H1 (cell line): Measurements from ENCODE around the gene IQCN. TPM values are rescaled to one million over a fixed set of nuclear protein-coding genes. Genes with fewer than 3 reads are reported as not detected.

Source experiments
- CTCF ChIA-PET: fragments of 300-600 bp; sonication (Branson Sonifier 250); formaldehyde crosslinking; loops from one replicate; lab custom pipeline; 2021; ENCODE audit not compliant: partially characterized antibody; lab: Charles Lee
- POLR2A ChIA-PET: fragments of 300-600 bp; sonication (Branson Sonifier 250); formaldehyde crosslinking; loops from one replicate; lab custom pipeline; 2021; ENCODE audit warnings: inconsistent platforms; ENCODE audit not compliant: partially characterized antibody; lab: Charles Lee
- DNase-seq, 2 experiments: peaks; one replicate each; pipeline versions ENCODE4 v3.0.0 to v3.0.0-alpha.2; 2010 to 2022; ENCODE audit warnings: low spot score in 2 of 2, low read depth in 1 of 2, mixed read lengths in 1 of 2
- FAIRE-seq: peaks from 2 replicates; lab custom pipeline; 2011; peaks lifted over from hg19 to GRCh38; lab: Jason Lieb, UNC
- H2AFZ ChIP-seq: 2 replicates; pipeline ENCODE4 v1.8.1; 2012; ENCODE audit warnings: low read length, inconsistent platforms
- H2AK5ac ChIP-seq: 2 replicates; pipeline ENCODE4 v1.6.1; 2013; ENCODE audit warnings: low read depth, low read length
- H2BK120ac ChIP-seq: replicated peaks from 2 replicates; pipeline ENCODE3; 2013; ENCODE audit warnings: low read depth, low read length, inconsistent platforms
- H2BK12ac ChIP-seq: 2 replicates; pipeline ENCODE4 v1.6.1; 2013; ENCODE audit warnings: low read depth, low read length
- H2BK15ac ChIP-seq: 2 replicates; pipeline ENCODE4 v1.6.1; 2013; ENCODE audit warnings: low read length
- H2BK20ac ChIP-seq: 2 replicates; pipeline ENCODE4 v1.6.1; 2013; ENCODE audit warnings: low read length
- H2BK5ac ChIP-seq: 2 replicates; pipeline ENCODE4 v1.6.1; 2013; ENCODE audit warnings: low read depth, low read length
- H3K14ac ChIP-seq: 2 replicates; pipeline ENCODE4 v1.6.1; 2013; ENCODE audit warnings: inconsistent platforms; ENCODE audit not compliant: insufficient read length
- H3K18ac ChIP-seq: 2 replicates; pipeline ENCODE4 v1.6.1; 2013; ENCODE audit warnings: low read length; ENCODE audit errors: extremely low read depth
- H3K23ac ChIP-seq: 2 replicates; pipeline ENCODE4 v1.6.1; 2013; ENCODE audit warnings: inconsistent platforms; ENCODE audit not compliant: insufficient read length
- H3K23me2 ChIP-seq: 2 replicates; pipeline ENCODE4 v1.6.1; 2013; ENCODE audit warnings: low read depth, low read length
- H3K27ac ChIP-seq: 2 replicates; pipeline ENCODE4 v1.6.1; 2011; ENCODE audit warnings: low read depth, low read length, inconsistent platforms
- H3K27me3 ChIP-seq, 4 experiments: replicated peaks in 1 of 4; 1 replicate in 1 of 4; 2 replicates in 3 of 4; pipeline versions ENCODE4 v1.6.1 to v1.8.1; 2011 to 2013; ENCODE audit warnings: low read length in 3 of 4, mild to moderate bottlenecking in 3 of 4, inconsistent platforms in 2 of 4, mixed read lengths in 2 of 4, moderate library complexity in 1 of 4; ENCODE audit not compliant: control insufficient read depth in 3 of 4, insufficient read depth in 3 of 4; ENCODE audit errors: extremely low read depth in 1 of 4
- H3K36me3 ChIP-seq, 4 experiments: 2 replicates each; pipeline versions ENCODE4 v1.6.1 to v1.8.1; 2011 to 2013; ENCODE audit warnings: mild to moderate bottlenecking in 4 of 4, low read length in 3 of 4, moderate library complexity in 2 of 4, control low read depth in 1 of 4, inconsistent platforms in 1 of 4; ENCODE audit not compliant: insufficient read depth in 4 of 4, control insufficient read depth in 2 of 4
- H3K4ac ChIP-seq: replicated peaks from 2 replicates; pipeline ENCODE3; 2013; ENCODE audit warnings: low read length, low read depth, mixed read lengths, inconsistent platforms; ENCODE audit not compliant: insufficient read length
- H3K4me1 ChIP-seq, 4 experiments: replicated peaks in 1 of 4; 1 replicate in 1 of 4; 2 replicates in 3 of 4; pipeline versions ENCODE4 v1.6.1 to v1.8.1; 2011 to 2013; ENCODE audit warnings: low read length in 3 of 4, inconsistent platforms in 2 of 4, mixed read lengths in 1 of 4; ENCODE audit not compliant: insufficient read depth in 4 of 4, control insufficient read depth in 3 of 4
- H3K4me2 ChIP-seq, 2 experiments: 2 replicates each; pipeline versions ENCODE4 v1.6.1 to v1.8.1; 2011 to 2013; ENCODE audit warnings: low read depth in 2 of 2, low read length in 2 of 2, control low read depth in 1 of 2, inconsistent platforms in 1 of 2, mild to moderate bottlenecking in 1 of 2; ENCODE audit not compliant: insufficient read depth in 1 of 2
- H3K4me3 ChIP-seq, 4 experiments: fragments of 200-600, 300-600 bp in 1 of 4; sonication (generic), shearing (Covaris generic), sonication (Bioruptor Twin) in 1 of 4; 2 replicates each; pipeline versions ENCODE4 v1.5.1 to v1.8.1; 2011 to 2016; ENCODE audit warnings: low read length in 4 of 4, low read depth in 3 of 4, control low read depth in 2 of 4, inconsistent platforms in 2 of 4, mild to moderate bottlenecking in 2 of 4, mixed read lengths in 1 of 4, moderate library complexity in 1 of 4; ENCODE audit not compliant: insufficient read depth in 2 of 4; ENCODE audit errors: extremely low read depth in 1 of 4
- H3K56ac ChIP-seq: replicated peaks from 2 replicates; pipeline ENCODE3; 2013; ENCODE audit warnings: low read depth, mild to moderate bottlenecking, mixed read lengths, low read length, inconsistent platforms; ENCODE audit not compliant: insufficient read length
- H3K79me1 ChIP-seq: 2 replicates; pipeline ENCODE4 v1.6.1; 2013; ENCODE audit warnings: low read depth, low read length, control low read depth
- H3K79me2 ChIP-seq, 2 experiments: 2 replicates each; pipeline versions ENCODE4 v1.6.1 to v1.8.1; 2012 to 2013; ENCODE audit warnings: low read length in 2 of 2, mild to moderate bottlenecking in 2 of 2, inconsistent platforms in 1 of 2; ENCODE audit not compliant: insufficient read depth in 2 of 2, control insufficient read depth in 1 of 2
- H3K9ac ChIP-seq, 4 experiments: replicated peaks in 1 of 4; 1 replicate in 1 of 4; 2 replicates in 3 of 4; pipeline versions ENCODE4 v1.6.1 to v1.8.1; 2011 to 2013; ENCODE audit warnings: low read depth in 3 of 4, low read length in 3 of 4, control low read depth in 2 of 4, mild to moderate bottlenecking in 2 of 4, moderate library complexity in 2 of 4, inconsistent platforms in 1 of 4; ENCODE audit errors: extremely low read depth in 1 of 4
- H3K9me3 ChIP-seq, 2 experiments: 2 replicates each; pipeline versions ENCODE4 v1.6.1 to v1.8.1; 2012 to 2013; ENCODE audit warnings: mild to moderate bottlenecking in 2 of 2, moderate library complexity in 2 of 2, control low read depth in 1 of 2, inconsistent platforms in 1 of 2, low read depth in 1 of 2, low read length in 1 of 2, mixed read lengths in 1 of 2; ENCODE audit not compliant: insufficient read depth in 2 of 2
- H4K20me1 ChIP-seq, 2 experiments: replicated peaks in 1 of 2; 2 replicates each; pipeline versions ENCODE3 to v1.8.1; 2011 to 2013; ENCODE audit warnings: inconsistent platforms in 2 of 2, low read length in 2 of 2, mild to moderate bottlenecking in 1 of 2; ENCODE audit not compliant: insufficient read depth in 2 of 2, control insufficient read depth in 1 of 2
- H4K5ac ChIP-seq: 2 replicates; pipeline ENCODE4 v1.6.1; 2013; ENCODE audit warnings: low read length, low read depth, mixed read lengths, inconsistent platforms; ENCODE audit not compliant: insufficient read length
- H4K8ac ChIP-seq: 2 replicates; pipeline ENCODE4 v1.8.0; 2013; ENCODE audit warnings: mild to moderate bottlenecking, moderate library complexity, low read length, inconsistent platforms; ENCODE audit not compliant: insufficient read depth; ENCODE audit errors: extremely low read depth
- H4K91ac ChIP-seq: replicated peaks from 2 replicates; pipeline ENCODE3; 2013; ENCODE audit warnings: low read length, mixed read lengths, inconsistent platforms; ENCODE audit not compliant: insufficient read length
- ATF3 ChIP-seq: IDR thresholded peaks from 2 replicates; pipeline ENCODE4 v1.6.1; 2011; ENCODE audit warnings: low read depth, mild to moderate bottlenecking, low read length; ENCODE audit not compliant: insufficient read depth
- BCL11A ChIP-seq, 2 experiments: IDR thresholded peaks; one replicate each; pipeline ENCODE4 v1.6.1; 2011; ENCODE audit warnings: low read depth in 2 of 2, low read length in 2 of 2, mild to moderate bottlenecking in 2 of 2
- CBX5 ChIP-seq: fragments of 300-800, 300-1000 bp; sonication (generic); IDR thresholded peaks from 2 replicates; pipeline ENCODE4 v1.7.1; 2016; ENCODE audit warnings: antibody characterized with exemption, low read length, low read depth
- CHD1 ChIP-seq: IDR thresholded peaks from 2 replicates; pipeline ENCODE4 v1.6.1; 2012; ENCODE audit warnings: low read depth, low read length, improper control_type of control experiment
- CREB1 ChIP-seq: IDR thresholded peaks from 2 replicates; pipeline ENCODE4 v1.6.1; 2012; ENCODE audit warnings: inconsistent platforms
- E2F6 ChIP-seq: IDR thresholded peaks from 2 replicates; pipeline ENCODE4 v1.6.1; 2012; ENCODE audit warnings: inconsistent platforms
- KDM5A ChIP-seq: fragments of 200-600 bp; IDR thresholded peaks from 2 replicates; pipeline ENCODE4 v1.7.1; 2012; ENCODE audit warnings: mild to moderate bottlenecking, low read length, inconsistent platforms, mixed read lengths
- NRF1 ChIP-seq: IDR thresholded peaks from 2 replicates; pipeline ENCODE4 v1.6.1; 2011; ENCODE audit warnings: mild to moderate bottlenecking, low read depth, low read length, improper control_type of control experiment
- POLR2A ChIP-seq, 2 experiments: IDR thresholded peaks; 1 replicate in 1 of 2; 2 replicates in 1 of 2; pipeline ENCODE4 v1.6.1; 2011; ENCODE audit warnings: low read depth in 2 of 2, low read length in 2 of 2, mild to moderate bottlenecking in 2 of 2; ENCODE audit errors: control extremely low read depth in 1 of 2
- POLR2AphosphoS5 ChIP-seq: IDR thresholded peaks from 2 replicates; pipeline ENCODE4 v1.6.1; 2011; ENCODE audit warnings: low read depth, low read length
- RBBP5 ChIP-seq: IDR thresholded peaks from 2 replicates; pipeline ENCODE4 v1.7.1; 2012; ENCODE audit warnings: low read depth, mild to moderate bottlenecking, inconsistent platforms, low read length, moderate library complexity, borderline replicate concordance
- TEAD4 ChIP-seq: IDR thresholded peaks from 2 replicates; pipeline ENCODE4 v1.6.1; 2012; ENCODE audit warnings: low read depth, low read length, inconsistent platforms, mixed read lengths
- WGBS, 2 experiments: shearing (Covaris generic) in 1 of 2; methylation state at CpG; one replicate each; pipeline versions ENCODE4 v1.1.6 to v1.1.7; 2013 to 2015; ENCODE audit warnings: low lambda C conversion rate in 2 of 2, mixed read lengths in 2 of 2, inconsistent platforms in 1 of 2, low coverage in 1 of 2, missing lambda C conversion rate in 1 of 2; ENCODE audit not compliant: insufficient replicate concordance in 2 of 2, insufficient coverage in 1 of 2, insufficient read length in 1 of 2; ENCODE audit errors: extremely low coverage in 1 of 2, missing lambda C conversion rate in 1 of 2; 5-methylcytosine and 5-hydroxymethylcytosine counted together
- polyA plus RNA-seq, 7 experiments: library from polyadenylated mRNA; depleted of rRNA in 3 of 7; stranded (reverse) in 5 of 7; unstranded in 2 of 7; fragments of >200 nt in 5 of 7; fragments of 200-250 nt in 2 of 7; gene quantifications; 1 replicate in 5 of 7; 2 replicates in 1 of 7; 4 replicates in 1 of 7; pipeline versions ENCODE4 v1.2.1 to v1.2.3, GENCODE V29; 2011 to 2013; ENCODE audit warnings: missing spikeins in 2 of 7, mixed read lengths in 2 of 7
- total RNA-seq: library from RNA; stranded (reverse); fragmentation: NEBNext Ultra II Directional; extraction: Animal tissue kit (Norgen Biotek cat#: 25700); gene quantifications from 2 replicates; pipeline ENCODE4 v1.2.1, GENCODE V29; 2021
- TF ChIP-seq, protein P1 (sequence below): IDR thresholded peaks from 2 replicates; pipeline ENCODE4 v1.6.1; 2012; ENCODE audit warnings: inconsistent platforms

IQCN gene
- total and polyA plus RNA-seq, 2 of the 8 experiments (the other 6 are each of a cell fraction or from before 2014, with no cell fraction given) = 0.36 to 1.0 TPM

GRCh38 chr19:18310966-18311365 lies 36.7 kb upstream of the IQCN start:
- Histone ChIP-seq H3K27ac (no peak overlapping the region), H2AFZ (no peak overlapping the region), H4K8ac (no peak overlapping the region), H3K4me1 (peaks cover 0 to 3% (median 0%) of the 10 kb centered on the region in 4 experiments; a peak in 2 of 7 replicates), H2BK120ac (no peak overlapping the region), H2BK20ac (no peak overlapping the region), H3K4ac (no peak overlapping the region), H3K36me3 (peaks cover 15 to 79% (median 47%) of the 10 kb centered on the region in 4 experiments), H3K4me2 (no peak overlapping the region), H3K14ac (no peak overlapping the region), H4K5ac (no peak overlapping the region), H4K20me1 (peaks cover 0 to 12% of the 10 kb centered on the region in 2 experiments), H3K9me3 (no peaks in the 10 kb centered on the region), H4K91ac (no peak overlapping the region), H3K79me2 (peaks cover 0 to 7% of the 10 kb centered on the region in 2 experiments; a peak in 1 of 4 replicates), H2BK15ac (no peak overlapping the region), H3K79me1 (no peaks in the 10 kb centered on the region; the same call in 1 of the 2 replicates), H2AK5ac (no peak overlapping the region), H2BK12ac (no peak overlapping the region), H3K23me2 (no peaks in the 10 kb centered on the region), H2BK5ac (peak overlapping the region; percentile 8; the same call in 1 of the 2 replicates), H3K4me3 (no peak overlapping the region), H3K27me3 (no peaks in the 10 kb centered on the region), H3K23ac (no peak overlapping the region), H3K18ac (no peak overlapping the region), H3K9ac (no peak overlapping the region; a peak in 1 of 7 replicates), H3K56ac (no peak overlapping the region)
- 90% methylated on average over 13 of the region's 13 CpGs; no CpG with 5 or more reads in 1 of the 2 experiments for WGBS, 2 experiments
- POLR2A ChIA-PET = interaction anchor here (5.0 to 13.8 kb wide), 2 partner anchors 11 to 31 kb away, joined by 32 to 200 read pairs; partner anchors contain the start of genes JUND and LSM4
- FAIRE-seq (no peak), DNase-seq (no peak)
- CTCF ChIA-PET = interaction anchor here (0.9 to 13.7 kb wide), 7 partner anchors 9 to 95 kb away, joined by 3 to 242 read pairs (median 4); partner anchors contain the start of genes IQCN, JUND and LSM4
- TF ChIP-seq, protein P1, sequence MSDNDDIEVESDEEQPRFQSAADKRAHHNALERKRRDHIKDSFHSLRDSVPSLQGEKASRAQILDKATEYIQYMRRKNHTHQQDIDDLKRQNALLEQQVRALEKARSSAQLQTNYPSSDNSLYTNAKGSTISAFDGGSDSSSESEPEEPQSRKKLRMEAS = no peak
- TF ChIP-seq POLR2A (IDR thresholded peaks at IDR 0.05; ENCODE audit: control extremely low read depth in 1 of 2, low read depth in 2 of 2, low read length in 2 of 2) = no peak
- no peak for TF ChIP-seq CBX5
- no peak for TF ChIP-seq RBBP5
- no peak for TF ChIP-seq CHD1
- TF ChIP-seq NRF1 = no peak
- no peak for TF ChIP-seq KDM5A
- no peak for TF ChIP-seq CREB1
- TF ChIP-seq TEAD4 = no peak
- no peak for TF ChIP-seq E2F6
- no peak for TF ChIP-seq ATF3
- TF ChIP-seq POLR2AphosphoS5 = no peak
- TF ChIP-seq BCL11A (IDR thresholded peaks at IDR 0.05; ENCODE audit: low read depth in 2 of 2, low read length in 2 of 2) = no peak
